GM21390 (cell line): ENCODE measurements around the gene HNRNPUL1.
"Not testable (repeated sequence)": the region's sequence is repeated elsewhere in the genome, so short reads cannot be mapped to it uniquely, and the experiment has no call there.

Experiments
- ATAC-seq: cut with Tn5 transposase; IDR thresholded peaks from one replicate; pipeline ENCODE4 v1.9.1; 2021; ENCODE audit not compliant: unreplicated experiment

The HNRNPUL1 gene

DNA sequence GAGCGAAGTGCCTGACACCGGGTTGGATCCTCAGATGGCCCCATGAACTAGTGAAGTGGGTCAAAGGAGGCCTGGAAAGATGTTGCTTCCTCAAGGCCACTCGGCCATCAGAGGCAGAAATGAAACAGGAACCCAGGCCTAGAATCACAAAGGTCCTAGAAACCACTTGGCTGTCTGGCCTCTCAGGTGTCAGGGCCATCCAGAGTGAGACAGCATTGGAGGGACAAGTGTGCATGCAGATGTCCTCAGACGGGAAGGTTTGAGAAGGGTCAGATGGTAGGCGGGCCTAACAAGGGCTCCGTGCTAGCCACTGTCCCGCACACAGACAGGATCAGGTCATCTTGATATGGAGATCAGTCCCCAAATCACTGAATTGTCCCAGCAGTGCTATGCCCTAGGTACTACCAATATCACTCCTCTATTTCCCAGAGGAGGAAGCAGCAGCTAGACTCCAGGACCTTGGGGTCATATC is 60.1 kb downstream of the HNRNPUL1 start:
- ATAC-seq = no peak

DNA sequence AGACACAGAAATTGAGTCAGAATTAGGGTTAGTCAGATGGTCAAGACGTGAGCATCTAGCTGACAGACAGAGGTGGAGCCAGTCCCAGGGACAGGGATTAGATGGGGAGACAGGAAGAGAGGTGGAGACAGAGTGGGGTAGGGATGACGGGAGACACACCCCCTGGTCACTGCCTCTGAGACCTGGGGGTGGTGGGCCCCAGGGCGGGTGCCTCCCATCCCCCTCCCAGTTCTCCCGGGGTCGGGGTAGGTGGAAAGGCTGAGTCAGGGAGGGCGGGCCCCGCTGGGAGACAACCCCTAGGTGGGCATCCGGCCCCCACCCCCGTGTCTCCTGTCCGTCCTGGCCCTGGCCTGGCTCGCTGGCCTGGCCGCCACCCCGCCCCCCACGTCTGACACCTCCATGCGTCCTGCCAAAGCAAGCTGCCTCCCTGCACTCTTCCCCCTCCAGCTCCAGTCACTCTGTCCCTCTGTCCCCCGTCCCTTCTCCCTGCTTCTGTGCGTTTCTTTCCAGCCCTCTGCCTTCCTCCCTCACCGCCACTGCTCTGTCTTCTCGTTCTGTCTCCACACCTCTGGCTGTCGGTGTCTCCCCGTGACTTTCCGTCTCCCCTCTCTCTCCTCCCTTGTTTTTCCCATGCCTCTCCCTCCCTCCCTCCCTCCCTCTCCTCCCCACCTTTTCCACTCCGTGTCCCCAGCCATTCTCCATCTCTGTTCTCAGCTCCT is 60.9 kb downstream of the HNRNPUL1 start:
- no peak for ATAC-seq

DNA sequence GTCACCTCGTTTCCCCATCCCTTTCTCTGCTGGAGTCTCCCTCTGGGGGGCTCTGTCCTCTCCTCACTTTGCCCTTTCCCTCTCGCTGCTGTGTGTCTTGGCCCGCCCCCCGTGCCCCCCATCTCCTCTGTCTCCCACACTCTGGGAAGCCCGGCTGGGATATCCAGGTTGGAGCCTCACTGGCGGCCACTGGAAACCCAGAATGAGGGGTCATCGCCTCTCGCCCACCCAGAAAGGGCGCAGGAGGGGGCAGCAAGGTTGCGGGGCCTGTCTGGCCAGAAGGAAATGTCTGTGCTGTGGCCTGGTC is 61.4 kb downstream of the HNRNPUL1 start:
- ATAC-seq = no peak

DNA sequence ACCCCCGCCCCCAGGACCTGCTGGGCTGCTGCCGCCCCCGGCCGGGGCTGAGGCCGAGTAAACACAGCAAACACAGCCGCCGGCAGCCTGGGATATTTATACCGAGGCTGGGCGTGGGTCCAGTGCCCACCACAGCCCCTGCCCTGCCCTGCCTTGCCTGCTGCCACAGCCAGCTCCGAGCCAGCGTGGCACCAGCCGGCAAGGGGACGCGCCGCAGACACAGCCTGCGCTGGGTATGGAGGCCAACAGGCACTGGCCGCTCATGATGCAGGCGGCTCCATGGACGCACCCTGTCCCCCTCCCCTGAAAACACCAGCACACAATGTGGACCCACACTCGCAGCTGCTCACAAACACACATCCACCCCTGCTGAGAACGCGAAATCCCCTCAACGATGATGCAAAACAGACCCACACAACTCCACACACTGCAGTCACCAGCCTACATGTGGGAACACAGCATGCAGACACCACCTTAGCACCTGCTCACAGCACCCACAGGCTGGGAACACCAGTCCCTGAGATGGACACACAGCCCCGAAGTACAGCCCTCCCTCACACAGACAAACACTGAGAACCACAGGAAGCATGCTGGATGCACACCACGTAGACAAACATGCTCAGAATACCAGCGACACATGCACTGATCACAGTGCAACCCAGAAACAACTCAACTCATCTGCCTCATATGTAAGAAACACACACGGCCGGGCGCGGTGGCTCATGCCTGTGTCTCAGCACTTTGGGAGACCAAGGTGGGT is 62.0 kb downstream of the HNRNPUL1 start:
- ATAC-seq = no peak

DNA sequence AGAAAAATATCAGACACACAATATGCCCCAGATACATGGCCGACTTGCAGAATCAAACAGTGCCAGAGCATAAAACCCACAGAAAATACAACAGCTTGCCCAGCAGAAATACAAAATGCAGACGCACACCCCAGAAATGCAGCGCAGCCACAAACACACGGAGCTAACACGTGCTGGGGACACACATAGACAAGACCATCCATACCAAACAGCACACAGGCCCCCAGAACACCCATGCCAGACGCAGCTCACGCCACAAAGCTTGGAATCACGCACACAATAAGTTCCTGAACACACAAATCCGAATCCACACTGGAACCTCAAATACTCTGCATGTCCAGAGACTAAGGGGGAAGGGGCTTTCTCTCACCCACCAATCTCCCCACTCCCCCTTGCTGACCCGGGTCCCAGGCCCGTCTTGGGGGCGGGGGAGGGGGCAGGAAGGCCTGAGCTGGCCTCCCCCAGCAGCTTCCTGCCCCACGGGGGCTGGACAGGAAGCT is 63.0 kb downstream of the HNRNPUL1 start:
- no peak for ATAC-seq

DNA sequence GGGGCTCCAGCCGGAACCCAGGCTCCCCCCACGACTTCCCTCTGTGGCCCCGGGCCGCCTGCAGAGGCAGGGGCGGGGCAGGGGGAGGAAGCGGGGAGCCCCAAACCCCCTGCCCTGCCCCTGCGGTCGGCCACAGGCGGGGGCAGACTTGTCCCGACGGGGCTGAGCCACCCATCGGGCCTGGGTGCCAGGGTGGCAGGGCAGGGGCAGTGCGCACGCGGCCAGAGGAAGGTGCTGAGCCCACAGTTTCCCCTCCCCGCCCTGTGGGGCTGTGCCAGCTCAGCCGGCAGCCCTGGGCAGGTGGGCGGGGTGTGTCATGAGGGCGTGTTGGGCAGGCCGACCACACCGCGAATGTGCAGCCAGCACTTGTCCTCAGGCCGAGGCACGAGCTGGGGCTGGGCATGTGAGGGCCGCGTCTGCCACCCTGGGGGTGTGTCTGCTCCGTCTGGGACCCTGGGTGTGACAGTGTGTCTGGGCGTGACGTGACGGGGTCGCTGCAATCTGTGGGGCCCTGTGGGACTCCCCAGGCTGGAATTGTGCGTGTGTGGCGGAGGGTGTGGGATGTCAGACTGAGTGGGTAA is 63.5 kb downstream of the HNRNPUL1 start:
- peak; percentile 46 for ATAC-seq

DNA sequence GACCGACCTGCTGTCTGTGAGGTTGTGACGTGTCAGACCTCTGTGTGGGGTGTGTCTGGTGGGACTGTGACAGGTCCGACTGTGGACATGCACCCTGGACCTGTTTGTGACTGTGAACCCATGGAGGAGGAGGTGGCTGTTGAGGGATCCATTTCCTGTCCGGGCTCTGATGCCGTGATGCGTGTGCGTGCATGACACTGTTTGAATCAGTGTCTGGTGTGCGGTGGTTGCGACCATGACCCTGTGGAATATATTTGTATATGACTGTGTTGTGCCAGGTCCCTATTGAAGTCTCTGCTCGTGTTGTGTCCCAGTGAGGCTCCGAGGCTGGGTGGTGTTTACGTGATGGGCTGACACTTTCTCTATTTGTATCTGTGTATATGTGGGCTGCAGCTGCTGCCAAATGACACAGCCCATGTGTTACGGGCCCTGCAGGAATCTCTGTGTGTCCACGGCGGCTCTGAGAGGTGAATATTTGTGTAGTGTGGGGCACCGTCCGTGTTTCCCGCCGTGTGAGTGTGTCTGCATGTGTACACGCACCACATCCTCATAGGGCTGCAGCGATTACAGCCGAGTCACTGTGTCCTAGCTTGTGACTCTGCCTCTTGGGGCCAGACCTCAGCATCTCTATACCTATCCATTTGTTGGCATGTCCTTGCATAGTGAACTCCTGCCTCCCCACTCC is 64.1 kb downstream of the HNRNPUL1 start:
- peak; percentile 12 for ATAC-seq

DNA sequence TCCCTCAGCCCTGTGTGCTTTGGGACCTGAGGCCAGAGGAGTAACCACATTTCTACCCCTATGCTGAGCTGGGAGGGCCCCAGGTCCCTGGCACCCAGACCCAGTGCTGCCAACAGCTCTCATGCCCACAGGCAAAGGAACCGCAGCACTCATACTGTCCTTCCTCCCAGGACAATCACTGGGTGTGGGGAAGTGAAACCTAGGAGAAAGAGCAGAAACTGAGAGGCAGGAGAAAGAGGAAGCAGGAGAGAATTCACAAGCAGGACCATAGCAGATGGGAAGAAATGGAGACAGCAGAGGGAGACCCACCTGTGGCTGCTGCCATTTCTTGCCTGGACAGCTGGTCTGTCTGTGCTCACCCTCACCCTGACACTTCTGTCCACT is 64.7 kb downstream of the HNRNPUL1 start:
- no peak for ATAC-seq

DNA sequence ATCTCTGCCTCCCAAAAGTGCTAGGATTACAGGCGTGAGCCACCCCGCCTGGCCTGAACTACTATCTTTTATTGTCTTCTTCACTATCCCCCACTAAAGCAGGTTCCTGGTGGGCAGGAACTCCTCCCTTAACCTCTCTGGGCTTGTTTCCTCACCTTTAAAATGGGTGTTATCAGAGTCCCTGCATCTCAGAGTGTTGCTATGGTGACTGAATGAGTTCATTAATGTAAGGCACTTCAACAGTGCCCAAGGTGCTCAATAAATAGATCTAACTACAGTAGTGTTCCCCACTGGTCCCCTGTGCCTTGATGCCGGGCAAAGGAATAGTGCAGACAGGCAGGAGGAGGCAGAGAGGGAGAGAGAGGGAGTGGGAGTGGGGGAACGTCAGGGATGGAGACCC is 66.3 kb downstream of the HNRNPUL1 start:
- no peak for ATAC-seq

DNA sequence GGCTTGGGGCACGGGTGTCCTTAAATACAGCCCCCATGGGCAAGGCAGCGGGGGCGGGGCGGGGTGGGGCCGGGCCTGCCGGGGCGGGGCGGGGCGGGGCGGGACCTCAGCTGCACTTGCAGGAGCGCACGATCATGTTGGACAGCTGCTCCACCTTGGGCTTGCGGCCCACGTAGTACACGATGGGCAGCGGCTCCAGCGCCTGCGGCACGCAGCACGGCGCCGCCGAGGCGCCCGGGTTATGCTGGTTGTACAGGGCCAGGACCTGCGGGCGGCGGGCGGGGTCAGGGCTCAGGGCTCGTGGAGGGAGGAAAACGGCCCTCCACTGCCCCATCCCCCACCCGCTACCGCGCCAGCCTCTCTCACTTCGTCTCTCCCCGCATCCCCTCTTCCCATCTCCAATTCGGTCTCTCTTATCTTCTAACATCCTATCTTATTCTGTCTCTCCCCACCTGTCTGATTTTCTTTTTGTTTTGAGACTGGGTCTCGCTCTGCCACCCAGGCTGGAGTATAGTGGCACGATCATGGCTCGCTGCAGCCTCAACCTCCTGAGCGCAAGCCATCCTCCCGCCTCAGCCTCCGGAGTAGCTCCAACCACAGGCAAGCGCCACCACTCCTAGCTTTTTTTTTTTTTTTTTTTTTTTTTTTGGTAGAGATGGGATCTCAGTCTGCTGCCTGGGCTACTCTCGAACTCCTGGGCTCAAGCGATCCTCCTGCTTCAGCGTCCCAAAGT is 66.9 kb downstream of the HNRNPUL1 start:
- ATAC-seq = no peak

DNA sequence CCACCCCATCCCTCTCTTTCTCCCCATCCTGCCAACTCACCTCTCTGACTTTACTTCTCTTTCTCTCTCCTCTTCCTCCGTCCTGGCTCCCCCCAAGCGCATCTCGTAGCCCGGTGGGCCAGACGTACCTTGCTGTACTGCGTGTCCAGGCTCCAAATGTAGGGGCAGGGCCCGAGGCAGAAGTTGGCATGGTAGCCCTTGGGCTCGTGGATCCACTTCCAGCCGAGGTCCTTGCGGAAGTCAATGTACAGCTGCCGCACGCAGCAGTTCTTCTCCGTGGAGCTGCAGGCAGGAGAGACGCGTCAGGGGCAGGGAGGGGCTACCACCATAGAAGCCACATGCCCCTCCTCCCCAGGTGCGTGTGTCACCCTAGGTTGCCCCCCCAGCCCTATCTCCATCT is 67.8 kb downstream of the HNRNPUL1 start:
- ATAC-seq = no peak

DNA sequence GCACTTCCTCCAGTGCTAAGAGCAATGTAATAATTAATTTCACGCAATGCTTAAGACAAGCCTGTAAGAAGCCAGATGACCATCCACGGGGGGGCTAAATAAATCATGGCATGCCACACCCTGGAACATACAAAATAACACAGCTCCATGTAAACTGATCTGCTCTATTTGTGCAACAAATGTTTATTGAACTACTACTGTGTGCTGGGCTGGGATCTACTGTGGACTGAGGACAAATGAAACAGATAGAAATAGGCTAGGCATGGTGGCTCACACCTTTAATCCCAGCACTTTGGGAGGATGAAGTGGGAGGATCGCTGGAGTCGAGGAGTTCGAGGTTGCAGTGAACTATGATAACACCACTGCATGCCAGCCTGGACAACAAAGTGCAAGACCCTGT is 68.3 kb downstream of the HNRNPUL1 start:
- no peak for ATAC-seq

DNA sequence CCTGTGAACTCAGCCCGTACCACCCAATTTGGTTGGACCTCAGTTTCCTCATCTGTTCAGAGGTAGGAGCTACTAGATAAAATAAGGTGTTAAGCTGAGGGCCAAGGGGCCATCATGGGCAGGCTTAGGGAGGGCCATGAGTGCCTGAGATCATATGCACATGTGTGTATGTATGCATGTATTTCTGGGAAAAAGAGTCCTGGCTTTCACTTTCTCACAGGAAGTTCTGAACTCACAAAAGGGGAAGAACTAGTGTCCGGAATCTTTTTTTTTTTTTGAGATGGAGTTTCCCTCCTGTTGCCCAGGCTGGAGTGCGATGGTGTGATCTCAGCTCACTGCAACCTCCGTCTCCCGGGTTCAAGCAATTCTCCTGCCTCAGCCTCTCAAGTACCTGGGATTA is 70.6 kb downstream of the HNRNPUL1 start:
- ATAC-seq = no peak

DNA sequence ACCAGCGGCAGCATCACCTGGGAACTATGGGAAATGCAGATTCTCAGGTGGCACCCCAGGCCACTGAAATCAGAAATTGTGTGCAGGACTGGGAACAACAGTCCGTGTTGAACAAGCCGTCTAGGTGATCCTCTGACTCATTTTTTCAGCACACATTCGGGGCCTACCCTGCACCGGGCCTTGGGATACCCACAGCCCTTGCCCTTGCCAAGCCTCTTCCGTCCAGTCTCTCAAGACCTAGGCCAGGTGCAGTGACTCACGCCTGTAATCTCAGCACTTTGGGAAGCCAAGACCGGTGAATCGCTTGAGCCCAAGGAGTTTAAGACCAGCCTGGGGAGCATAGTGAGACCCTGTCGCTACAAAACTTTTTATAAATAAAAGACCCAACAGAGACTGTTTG is 71.3 kb downstream of the HNRNPUL1 start:
- ATAC-seq = no peak

DNA sequence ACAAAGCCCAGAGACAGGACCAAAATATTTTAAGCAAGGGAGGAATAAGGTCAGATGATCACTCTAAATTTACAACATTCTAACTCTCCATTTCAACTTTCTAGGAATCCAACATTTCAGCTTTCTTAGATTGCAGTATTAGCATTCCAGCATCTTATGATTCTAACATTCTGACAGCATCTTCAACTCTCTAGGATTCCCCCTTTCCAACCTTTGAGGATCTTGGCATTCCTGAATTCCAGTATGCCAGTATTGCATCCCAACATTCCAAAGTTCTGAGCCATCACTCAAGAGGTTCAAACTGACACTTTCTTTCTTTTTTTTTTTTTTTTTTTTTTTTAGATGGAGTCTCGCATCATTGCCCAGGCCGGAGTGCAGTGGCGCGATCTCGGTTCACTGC is 75.8 kb downstream of the HNRNPUL1 start:
- ATAC-seq = no peak

DNA sequence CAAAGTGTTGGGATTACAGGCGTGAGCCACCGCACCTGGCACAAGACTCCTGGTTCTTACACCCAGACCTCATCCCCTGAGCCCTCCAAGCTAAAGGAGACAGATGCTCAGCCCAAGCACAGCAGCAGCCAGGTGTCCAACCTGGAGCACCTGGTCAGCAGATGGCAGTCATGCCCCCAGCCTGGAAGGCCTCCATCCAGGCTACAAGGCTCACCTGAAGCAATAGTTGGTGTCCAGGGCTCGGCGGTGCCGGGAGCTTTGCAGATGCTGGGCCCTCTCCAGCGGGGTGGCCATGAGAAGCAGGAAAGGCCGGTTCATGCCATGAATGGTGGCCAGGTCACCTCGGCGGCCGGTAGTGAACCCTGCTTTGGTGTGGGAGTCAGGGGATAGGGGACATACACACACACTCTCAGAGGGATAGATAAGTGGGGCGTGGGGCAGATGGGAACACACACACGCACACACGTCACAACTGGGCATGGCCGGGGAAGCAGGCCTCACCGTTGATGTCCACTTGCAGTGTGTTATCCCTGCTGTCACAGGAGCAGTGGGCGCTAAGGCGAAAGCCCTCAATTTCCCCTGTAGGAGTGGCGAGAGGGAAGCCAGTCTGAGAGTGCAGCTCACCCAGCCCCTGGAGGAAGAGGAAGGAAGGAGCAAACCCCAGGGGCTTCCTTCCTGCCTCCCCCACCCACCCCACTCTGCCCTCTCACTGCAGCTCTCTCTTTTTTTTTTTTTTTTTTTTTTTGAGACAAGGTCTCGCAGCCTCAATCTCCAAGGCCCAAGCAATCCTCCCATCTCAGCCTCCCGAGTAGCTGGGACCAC is 77.7 kb downstream of the HNRNPUL1 start:
- no peak for ATAC-seq

DNA sequence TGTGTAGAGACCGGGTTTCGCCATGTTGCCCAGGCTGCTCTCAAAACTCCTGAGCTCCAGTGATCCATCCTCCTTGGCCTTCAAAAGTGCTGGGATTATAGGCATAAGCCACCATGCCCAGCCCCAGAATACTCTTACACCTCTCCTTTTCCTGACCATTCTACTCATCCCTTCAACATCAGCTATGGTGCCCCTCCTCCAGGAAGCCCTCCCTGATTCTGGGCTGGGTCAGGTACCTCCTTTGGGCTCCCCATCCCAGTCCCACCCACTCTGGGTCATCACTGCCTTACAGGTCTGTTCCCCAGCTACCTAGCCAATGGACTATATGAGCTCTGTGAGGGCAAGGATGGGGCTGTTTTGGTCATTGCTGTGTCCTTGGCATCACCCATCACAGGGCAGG is 80.0 kb downstream of the HNRNPUL1 start:
- no peak for ATAC-seq

DNA sequence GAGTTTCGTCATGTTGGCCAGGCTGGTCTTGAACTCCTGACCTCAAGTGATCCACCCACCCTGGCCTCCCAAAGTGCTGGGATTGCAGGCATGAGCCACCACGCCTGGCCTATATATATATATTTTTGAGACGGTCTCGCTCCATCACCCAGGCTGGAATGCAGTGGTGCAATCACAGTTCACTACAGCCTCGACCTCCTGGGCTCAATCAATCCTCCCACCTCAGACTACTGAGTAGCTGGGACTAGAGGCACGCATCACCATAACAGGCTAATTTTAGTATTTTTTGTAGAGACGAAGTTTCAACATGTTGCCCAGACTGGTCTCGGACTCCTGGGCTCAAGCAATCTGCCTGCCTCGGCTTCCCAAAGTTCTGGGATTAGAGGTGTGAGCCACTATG is 82.7 kb downstream of the HNRNPUL1 start:
- not testable (repeated sequence) for ATAC-seq

DNA sequence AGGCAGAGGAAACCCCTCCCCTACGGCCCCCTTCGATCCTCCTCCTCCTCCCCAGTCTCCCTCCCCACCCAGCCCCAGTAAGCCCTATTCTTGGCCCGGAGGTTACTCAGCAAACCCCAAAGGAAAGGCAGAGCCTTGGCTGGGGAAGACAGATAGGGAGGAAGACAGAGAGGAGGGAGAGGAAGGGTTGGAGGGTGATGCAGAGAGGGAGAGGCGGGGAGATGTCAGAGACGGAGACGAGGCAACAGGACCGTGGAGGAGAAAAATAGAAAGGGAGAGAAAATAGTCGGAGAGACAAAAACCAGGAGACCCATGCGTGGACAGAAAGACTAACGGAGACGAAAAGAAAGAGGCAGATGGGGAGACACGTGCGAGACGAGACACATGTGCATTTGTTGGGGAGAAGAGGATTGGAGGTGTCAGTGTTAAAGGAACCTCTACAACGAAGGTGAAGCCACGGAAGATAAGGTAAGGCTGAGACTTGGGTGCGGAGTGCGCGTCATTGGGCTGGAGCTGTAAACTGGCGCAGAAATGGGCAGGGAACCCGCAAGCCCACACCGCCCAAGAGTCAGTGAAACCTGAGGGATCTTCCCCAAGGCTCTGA is 86.7 kb downstream of the HNRNPUL1 start:
- no peak for ATAC-seq
